WERI-Rb-1 (cell line): ENCODE results near the gene PRIM2.
A peak's percentile ranks its signal among the peaks of the same experiment; 100 is the strongest.
"Not testable (repeated sequence)": the region's sequence is repeated elsewhere in the genome, so short reads cannot be mapped to it uniquely, and the experiment has no call there.

Experiments
- DNase-seq: peaks from one replicate; pipeline ENCODE4 v3.0.0-alpha.2; 2020
- H3K27ac ChIP-seq: fragments of 250-450 bp; sonication (Bioruptor Pico); 2 replicates; pipeline ENCODE4 v1.5.1; 2020; ENCODE audit warnings: mild to moderate bottlenecking, moderate library complexity
- H3K27me3 ChIP-seq: fragments of 250-450 bp; sonication (Bioruptor Pico); 2 replicates; pipeline ENCODE4 v1.5.1; 2021; ENCODE audit warnings: mild to moderate bottlenecking, low read depth, moderate library complexity; ENCODE audit not compliant: insufficient read depth, severe bottlenecking
- H3K36me3 ChIP-seq: fragments of 250-450 bp; sonication (Bioruptor Pico); 2 replicates; pipeline ENCODE4 v1.5.1; 2020; ENCODE audit warnings: mild to moderate bottlenecking, moderate library complexity
- H3K4me3 ChIP-seq: 2 replicates; pipeline ENCODE4 v1.5.1; 2011; ENCODE audit warnings: low read depth, mild to moderate bottlenecking, control low read depth, low read length
- H3K9me3 ChIP-seq: fragments of 250-450 bp; sonication (Bioruptor Pico); 2 replicates; pipeline ENCODE4 v1.5.1; 2021; ENCODE audit warnings: mild to moderate bottlenecking, moderate library complexity; ENCODE audit not compliant: severe bottlenecking
- TF ChIP-seq, protein P1 (sequence below): IDR thresholded peaks from 2 replicates; pipeline ENCODE4 v1.5.1; 2011; ENCODE audit warnings: low read depth, mild to moderate bottlenecking, control low read depth, inconsistent platforms, low read length

Gene PRIM2

DNA sequence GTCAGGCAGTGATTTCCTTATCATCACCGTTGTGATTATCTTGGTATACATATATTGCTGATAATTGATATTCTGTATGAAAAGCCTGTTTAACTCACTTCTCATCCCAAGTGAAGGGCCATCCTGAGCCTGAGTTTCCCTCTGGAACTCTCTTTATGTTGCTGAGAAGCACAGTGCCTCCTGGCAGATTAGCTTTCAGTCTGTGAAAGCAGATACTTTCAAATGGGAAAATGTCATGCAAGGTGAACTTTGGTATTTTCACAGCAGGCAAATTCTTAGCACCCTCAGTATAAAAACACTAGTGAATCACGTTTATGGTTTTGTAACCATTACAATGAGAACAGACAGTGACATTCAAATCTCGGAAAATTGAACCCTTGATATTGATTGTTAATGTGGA lies 151.6 kb downstream of the PRIM2 start:
- DNase-seq: no peak
- no peaks in the 10 kb centered on the region for H3K9me3 ChIP-seq
- H3K27me3 ChIP-seq: no peaks in the 10 kb centered on the region
- no peak overlapping the region for H3K4me3 ChIP-seq
- H3K27ac ChIP-seq: no peak overlapping the region
- TF ChIP-seq, protein P1, sequence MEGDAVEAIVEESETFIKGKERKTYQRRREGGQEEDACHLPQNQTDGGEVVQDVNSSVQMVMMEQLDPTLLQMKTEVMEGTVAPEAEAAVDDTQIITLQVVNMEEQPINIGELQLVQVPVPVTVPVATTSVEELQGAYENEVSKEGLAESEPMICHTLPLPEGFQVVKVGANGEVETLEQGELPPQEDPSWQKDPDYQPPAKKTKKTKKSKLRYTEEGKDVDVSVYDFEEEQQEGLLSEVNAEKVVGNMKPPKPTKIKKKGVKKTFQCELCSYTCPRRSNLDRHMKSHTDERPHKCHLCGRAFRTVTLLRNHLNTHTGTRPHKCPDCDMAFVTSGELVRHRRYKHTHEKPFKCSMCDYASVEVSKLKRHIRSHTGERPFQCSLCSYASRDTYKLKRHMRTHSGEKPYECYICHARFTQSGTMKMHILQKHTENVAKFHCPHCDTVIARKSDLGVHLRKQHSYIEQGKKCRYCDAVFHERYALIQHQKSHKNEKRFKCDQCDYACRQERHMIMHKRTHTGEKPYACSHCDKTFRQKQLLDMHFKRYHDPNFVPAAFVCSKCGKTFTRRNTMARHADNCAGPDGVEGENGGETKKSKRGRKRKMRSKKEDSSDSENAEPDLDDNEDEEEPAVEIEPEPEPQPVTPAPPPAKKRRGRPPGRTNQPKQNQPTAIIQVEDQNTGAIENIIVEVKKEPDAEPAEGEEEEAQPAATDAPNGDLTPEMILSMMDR: no peak
- no peaks in the 10 kb centered on the region for H3K36me3 ChIP-seq

DNA sequence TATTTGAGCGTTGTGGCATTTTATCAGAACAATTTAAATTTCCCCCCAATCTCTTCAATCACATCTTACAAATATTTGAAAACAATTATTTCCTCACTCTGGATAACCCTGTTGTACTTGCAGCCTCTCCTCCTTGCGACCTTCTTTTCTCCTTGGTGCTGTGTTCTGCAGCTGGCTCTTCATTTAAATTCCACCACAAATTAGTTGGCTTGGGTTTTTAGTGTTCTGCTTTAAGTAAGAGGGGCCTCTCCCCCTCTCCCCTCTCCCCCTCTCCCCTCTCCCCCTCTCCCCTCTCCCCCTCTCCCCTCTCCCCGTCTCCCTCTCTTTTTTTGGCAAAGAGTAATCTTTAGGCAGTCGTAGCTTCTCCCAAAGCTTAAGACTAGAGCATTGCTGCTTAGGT lies 152.7 kb downstream of the PRIM2 start:
- H3K27ac ChIP-seq, H3K36me3 ChIP-seq, H3K9me3 ChIP-seq, H3K27me3 ChIP-seq, DNase-seq, H3K4me3 ChIP-seq: not testable (repeated sequence)

DNA sequence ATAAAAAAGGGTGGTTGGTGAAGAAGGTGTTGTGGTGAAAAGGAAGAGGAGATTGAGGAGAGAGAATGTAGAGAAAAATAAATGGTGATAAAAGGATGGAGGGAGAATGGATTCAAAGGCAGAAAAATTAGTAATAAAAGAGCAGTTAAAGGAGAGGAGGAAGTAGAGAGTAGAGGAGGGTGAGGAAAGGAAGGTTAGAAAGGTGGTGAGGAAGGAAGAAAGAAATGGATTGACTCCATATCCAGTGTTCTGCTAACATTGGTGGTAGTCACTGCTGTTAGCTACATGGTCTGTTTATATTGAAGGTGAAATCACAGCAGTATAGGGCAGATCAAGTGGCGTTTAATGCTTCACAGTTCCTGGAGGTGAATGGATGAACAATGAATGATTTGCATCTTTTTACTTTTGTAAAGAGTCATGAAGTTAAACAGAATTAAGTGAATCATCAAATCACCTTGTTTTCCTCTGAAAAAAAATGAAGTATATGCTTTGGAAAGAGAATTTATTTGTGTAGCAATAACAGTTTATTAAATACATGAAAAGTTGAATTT lies 154.0 kb downstream of the PRIM2 start:
- not testable (repeated sequence) for DNase-seq, H3K27me3 ChIP-seq, H3K4me3 ChIP-seq, H3K27ac ChIP-seq, H3K9me3 ChIP-seq, H3K36me3 ChIP-seq

DNA sequence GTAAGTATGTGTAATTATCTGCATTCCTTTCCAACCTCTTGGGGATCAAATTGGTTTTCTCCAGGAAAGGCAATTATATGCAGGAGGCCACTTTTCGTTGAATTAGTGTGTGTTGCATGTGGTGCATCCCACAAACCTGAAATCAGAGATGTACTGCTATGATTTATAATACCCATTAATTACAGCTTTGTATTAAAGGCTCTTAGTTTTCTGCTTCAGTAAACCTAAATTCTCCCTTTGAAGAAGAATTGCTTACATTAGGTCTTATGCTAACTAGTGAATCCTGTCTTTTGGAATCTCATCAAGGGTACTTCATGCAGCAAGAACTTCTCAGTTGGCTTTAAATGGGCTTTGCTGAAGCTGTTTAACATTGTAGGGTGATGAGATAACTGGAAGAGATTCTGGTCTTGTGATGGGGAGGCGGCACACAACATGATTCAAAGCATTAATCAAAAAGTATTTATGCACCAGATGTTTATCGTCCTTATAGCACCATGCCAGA lies 155.5 kb downstream of the PRIM2 start:
- DNase-seq: not testable (repeated sequence)

DNA sequence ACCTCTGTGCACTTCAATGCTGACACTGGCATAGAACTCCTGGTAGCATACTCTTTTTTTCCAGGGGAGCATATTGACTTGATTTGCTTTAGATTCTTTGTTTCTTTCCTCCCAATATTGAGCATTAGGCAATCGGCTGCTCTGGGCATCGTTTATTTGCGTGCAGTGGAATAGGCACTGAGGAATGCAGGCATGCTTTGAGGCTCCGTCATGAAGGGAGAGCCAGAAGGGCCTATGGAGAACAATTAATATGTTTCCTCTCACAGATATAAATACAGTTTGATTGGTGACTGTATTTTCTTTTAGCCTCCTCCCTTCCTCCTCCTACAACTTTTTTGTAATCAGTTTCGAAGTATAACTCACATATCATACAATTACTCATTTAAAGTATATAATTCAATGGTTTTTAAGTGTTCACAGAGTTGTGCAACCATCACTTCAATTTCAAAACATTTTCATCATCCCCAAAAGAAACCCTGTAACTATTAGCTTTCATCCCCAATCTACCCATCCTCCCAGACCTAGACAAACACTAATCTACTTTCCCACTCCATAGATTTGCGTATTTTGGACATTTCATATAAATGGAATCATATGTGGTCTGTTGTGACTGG lies 157.5 kb downstream of the PRIM2 start:
- H3K4me3 ChIP-seq, H3K27ac ChIP-seq, H3K27me3 ChIP-seq, H3K36me3 ChIP-seq, H3K9me3 ChIP-seq, DNase-seq: not testable (repeated sequence)

More for the DNA sequence above, 155.5 kb downstream of the PRIM2 start:
- not testable (repeated sequence) for H3K27ac ChIP-seq, H3K9me3 ChIP-seq, H3K36me3 ChIP-seq, H3K27me3 ChIP-seq, H3K4me3 ChIP-seq

DNA sequence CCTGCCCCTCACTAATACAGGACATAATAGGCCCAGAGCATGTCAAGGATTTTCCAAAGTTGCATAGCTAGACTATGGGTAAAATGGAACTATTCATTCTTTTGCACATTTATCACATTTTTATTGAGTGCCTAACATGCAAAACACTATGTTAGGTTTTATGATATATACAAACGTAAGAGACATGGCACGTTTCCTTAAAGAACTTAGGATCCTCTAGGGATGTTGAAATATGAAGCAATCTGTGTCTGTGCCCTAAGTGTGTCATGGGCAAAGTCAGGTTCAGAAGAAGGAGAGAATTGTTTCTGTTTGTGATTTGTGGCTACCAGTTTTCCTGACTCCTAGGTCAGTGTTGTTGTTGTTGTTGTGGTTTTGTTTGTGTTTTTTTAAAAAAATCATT lies 158.2 kb downstream of the PRIM2 start:
- not testable (repeated sequence) for H3K4me3 ChIP-seq, H3K9me3 ChIP-seq, H3K27me3 ChIP-seq, H3K27ac ChIP-seq, H3K36me3 ChIP-seq, DNase-seq

DNA sequence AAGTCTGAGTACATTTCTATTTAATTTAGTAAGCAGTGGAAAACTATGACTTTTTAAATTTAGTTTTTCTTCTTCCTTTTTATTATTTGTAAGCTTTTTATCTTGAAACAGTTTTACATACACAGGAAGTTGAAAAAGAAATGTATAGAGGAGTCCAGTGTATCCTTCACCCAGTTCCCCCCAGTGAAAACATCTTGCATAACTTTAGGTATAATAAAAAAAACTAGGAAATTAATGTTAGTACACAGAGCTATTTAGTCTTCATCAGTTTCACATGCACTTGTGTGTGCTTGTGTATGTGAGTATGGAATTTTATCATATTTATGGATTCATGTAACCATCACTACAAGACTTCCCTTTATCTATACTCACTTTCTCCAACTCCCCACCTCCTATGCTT lies 162.8 kb downstream of the PRIM2 start:
- H3K36me3 ChIP-seq, H3K27me3 ChIP-seq, H3K27ac ChIP-seq, H3K4me3 ChIP-seq, H3K9me3 ChIP-seq, DNase-seq: not testable (repeated sequence)

DNA sequence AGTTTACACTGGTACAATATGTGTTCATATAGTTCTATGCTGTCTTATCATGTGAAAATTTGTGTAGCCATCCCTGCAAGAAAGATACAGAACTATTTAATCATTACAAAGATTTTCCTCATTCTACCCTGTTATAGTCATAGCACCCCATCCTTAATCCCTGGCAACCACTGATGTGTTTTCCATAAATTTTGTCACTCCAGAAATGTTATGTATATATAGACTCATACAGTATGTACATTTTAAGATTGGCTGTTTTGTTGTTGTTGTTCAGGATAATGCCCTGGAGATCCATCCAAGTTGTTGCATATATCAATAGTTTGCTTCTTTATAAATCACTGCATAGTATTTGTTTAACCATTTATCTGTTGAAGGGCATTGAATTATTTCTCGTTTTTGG lies 163.7 kb downstream of the PRIM2 start:
- not testable (repeated sequence) for H3K9me3 ChIP-seq, H3K36me3 ChIP-seq, H3K27me3 ChIP-seq

DNA sequence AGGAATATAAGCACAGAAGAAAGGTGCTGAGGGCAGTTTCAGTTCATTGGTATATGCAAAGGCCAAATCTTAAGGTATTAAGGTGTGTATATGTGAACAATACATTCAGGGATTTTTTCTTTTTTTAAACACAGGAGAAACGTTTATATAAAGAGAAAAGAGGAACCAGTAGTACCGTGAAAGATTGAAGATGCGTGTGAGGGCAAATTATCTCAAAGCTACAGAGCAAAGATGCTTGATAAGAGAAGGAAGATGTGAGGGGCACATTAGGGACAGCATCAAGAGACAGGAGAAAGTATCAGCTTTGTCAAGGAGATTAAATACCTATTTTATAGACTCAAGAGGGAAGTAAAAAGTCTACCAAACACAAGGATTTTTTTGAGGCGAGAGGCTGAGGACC lies 165.0 kb downstream of the PRIM2 start:
- not testable (repeated sequence) for H3K27ac ChIP-seq, H3K4me3 ChIP-seq, DNase-seq, H3K36me3 ChIP-seq, H3K27me3 ChIP-seq, H3K9me3 ChIP-seq

More for the DNA sequence above, 163.7 kb downstream of the PRIM2 start:
- not testable (repeated sequence) for H3K4me3 ChIP-seq, H3K27ac ChIP-seq, DNase-seq

DNA sequence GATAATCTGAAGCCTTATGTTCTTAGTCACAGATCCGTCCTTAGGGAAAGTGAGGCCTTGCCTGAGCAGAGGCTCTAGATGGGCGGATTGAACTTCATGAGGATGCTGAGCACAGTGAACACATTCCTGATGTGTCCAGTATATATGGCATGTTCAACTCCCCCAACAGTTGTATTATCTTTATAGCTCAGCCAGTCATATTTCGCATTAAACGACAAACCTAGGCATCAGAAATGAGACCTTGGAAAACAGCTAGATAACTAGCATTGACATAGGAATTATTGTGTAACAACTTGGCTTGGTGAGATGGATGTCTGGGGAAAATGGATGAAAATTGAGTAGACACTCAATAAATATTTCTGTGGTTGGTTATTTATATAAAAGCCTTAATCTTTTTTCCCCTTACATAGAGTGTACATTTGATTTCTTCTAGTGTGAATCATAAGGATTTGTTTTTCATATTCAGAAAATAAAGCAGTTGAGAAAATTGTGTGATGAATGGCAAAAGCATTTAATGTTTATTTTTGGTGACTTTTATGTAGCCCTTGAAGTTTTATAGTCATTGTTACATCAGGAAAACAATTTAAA lies 169.2 kb downstream of the PRIM2 start:
- not testable (repeated sequence) for DNase-seq, H3K27ac ChIP-seq, H3K27me3 ChIP-seq, H3K4me3 ChIP-seq, H3K36me3 ChIP-seq, H3K9me3 ChIP-seq

DNA sequence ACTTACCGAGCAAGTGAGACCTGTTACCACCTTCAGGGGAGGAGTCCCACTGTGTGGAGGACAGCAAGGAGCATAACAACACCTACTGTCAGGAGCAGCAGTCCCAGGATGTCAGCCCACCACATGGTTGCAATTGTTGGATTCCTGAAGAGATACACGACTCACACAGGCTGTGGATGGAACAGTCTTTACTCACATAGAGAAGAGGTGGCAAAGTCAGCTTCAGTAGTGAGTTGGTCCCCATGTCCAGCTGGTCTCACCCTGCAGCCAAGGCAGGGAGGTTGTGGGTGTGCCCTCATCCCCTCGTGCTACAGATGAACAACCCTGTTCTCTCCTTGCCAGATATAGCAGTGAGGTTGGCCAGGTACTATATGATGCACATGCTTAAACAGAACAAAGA lies 171.1 kb downstream of the PRIM2 start:
- H3K9me3 ChIP-seq, DNase-seq, H3K36me3 ChIP-seq, H3K27ac ChIP-seq, H3K4me3 ChIP-seq, H3K27me3 ChIP-seq: not testable (repeated sequence)

DNA sequence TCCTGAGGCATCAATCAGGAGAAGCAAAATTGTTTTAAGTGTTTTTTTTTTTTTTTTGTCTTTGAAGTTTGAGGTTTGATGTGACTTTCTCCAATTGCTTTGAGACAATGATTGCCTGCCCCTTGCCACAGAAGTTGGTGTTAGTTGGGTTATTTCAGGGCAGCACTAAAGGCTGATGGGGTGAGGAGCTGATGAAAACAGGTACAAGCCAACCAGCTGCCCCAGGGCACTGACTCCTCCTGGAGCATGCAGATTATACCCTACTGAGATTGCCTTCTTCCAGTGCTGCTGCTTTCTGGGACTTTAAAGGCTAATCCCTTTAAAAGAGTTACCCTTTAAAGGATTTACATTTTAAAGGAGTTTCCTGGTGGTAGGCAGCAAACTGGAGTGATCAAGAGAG lies 172.5 kb downstream of the PRIM2 start:
- not testable (repeated sequence) for H3K27me3 ChIP-seq, H3K4me3 ChIP-seq, H3K27ac ChIP-seq, H3K9me3 ChIP-seq, H3K36me3 ChIP-seq
- DNase-seq: peak; percentile 44

DNA sequence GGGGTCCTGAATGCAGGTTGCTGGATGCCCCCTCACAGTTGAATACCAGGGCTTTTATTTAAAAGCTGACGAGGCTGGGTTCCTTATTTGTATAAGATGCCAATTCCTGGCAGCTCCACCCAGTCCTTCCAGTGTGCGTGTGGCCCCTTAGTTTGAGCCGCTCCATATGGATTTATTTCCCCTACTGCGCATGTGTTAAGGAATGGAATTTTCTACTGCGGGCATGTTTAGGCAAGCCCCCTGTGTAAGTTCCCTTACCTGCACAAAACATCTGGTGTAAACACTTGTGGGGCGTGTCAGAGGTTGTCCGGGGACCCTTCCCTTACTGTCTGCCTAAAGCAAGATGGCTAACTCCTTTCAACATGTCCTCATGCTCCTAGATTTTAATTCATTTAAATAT lies 174.4 kb downstream of the PRIM2 start:
- DNase-seq, H3K27ac ChIP-seq, H3K4me3 ChIP-seq, H3K9me3 ChIP-seq, H3K27me3 ChIP-seq, H3K36me3 ChIP-seq: not testable (repeated sequence)

DNA sequence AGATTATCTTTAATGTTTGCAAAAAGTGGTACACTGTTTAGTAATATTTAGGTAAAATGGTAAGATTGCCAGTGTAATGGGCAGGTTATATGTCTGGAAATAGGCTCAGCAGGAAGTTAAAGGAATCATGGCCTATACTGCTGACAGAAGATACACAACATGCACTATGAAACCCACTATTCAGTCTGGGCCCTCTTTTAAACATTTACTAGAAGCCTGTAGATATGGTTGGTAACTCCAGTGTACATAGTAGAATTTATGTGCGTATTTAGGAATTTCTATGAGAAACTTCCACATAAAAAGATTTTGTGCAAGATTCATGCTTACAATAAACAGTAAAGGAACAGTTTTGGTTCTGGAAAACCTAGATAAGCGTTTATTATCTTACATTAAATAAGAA lies 178.8 kb downstream of the PRIM2 start:
- H3K36me3 ChIP-seq: not testable (repeated sequence)

More for the DNA sequence above, 178.8 kb downstream of the PRIM2 start:
- H3K27ac ChIP-seq, H3K9me3 ChIP-seq, H3K4me3 ChIP-seq, DNase-seq, H3K27me3 ChIP-seq: not testable (repeated sequence)
